CD1c-positive myeloid dendritic cell (primary cell): ENCODE data around the gene REPS2.
"Not testable (repeated sequence)": the region's sequence is repeated elsewhere in the genome, so short reads cannot be mapped to it uniquely, and the experiment has no call there.

Experiments
- DNase-seq: peaks from one replicate; pipeline ENCODE4 v3.0.0-alpha.2; 2016; ENCODE audit errors: extremely low spot score

REPS2 gene

DNA sequence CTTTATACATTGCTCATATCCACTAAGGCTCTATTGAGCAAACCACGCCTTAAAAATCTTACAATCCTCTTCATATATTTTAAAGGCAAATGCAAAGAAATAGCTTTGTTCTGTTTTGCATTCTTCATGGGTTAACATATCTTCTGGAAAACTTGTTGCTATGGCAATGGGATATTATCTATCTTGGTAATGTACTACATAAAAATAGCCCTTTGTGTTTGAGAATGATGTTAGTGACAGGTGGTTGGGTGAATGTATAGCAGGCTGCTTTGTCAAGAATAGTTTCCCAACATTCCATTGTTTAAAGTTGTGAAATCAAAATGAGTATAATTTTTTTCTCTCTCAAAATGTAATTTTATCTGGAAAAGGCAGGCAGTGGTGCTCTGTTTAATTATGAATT is 16.8 kb downstream of the REPS2 start:
- DNase-seq = no peak

DNA sequence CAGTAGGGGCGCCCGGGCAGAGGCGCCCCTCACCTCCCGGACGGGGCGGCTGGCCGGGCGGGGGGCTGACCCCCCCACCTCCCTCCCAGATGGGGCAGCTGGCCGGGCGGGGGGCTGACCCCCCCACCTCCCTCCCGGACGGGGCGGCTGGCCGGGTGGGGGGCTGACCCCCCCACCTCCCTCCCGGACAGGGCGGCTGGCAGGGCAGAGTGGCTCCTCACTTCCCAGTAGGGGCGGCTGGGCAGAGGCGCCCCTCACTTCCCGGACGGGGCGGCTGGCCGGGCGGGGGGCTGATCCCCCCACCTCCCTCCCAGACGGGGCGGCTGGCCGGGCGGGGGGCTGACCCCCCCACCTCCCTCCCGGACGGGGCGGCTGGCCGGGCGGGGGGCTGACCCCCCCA is 18.5 kb downstream of the REPS2 start:
- DNase-seq = not testable (repeated sequence)

DNA sequence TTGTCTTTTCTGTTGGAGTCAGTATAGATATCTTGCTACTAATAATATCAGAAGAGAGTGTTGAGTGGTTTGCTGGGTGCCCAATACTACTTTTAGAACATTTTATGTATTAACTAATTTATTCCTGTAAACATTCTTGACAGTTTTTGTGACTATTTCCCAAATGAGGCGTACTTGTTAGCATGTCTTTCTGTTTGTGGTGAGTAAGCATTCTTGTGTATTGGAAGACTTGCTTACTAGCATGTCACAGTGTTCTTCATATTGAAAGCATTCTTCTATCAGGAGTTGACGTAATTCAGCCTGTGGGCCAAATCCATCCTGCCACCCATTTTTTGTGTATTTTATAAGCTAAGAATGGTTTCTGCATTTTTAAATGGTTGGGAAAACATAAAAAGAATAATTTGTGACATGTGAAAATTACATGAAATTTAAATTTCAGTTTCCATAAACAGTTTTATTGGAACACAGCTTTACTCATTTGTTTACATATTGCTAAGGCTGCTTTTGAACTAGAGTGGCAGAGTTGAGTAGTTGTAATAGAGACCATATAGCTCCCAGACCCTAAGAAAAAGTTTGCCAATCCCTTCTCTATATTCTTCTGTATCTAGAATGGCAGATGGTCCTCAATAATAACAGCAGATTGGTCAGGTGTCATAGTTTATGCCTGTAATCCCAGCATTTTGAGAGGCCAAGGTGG is 20.4 kb downstream of the REPS2 start:
- DNase-seq = no peak

DNA sequence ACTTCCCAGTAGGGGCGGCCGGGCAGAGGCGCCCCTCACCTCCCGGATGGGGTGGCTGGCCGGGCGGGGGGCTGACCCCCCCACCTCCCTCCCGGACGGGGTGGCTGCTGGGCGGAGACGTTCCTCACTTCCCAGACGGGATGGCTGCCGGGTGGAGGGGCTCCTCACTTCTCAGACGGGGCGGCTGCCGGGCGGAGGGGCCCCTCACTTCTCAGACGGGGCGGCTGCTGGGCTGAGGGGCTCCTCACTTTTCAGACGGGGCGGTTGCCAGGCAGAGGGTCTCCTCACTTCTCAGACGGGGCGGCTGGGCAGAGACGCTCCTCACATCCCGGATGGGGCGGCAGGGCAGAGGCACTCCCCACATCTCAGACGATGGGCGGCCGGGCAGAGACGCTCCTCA is 22.3 kb downstream of the REPS2 start:
- not testable (repeated sequence) for DNase-seq

GRCh38 chrX:16970977-16971376 is 24.5 kb downstream of the REPS2 start:
- peak; percentile 41 for DNase-seq

DNA sequence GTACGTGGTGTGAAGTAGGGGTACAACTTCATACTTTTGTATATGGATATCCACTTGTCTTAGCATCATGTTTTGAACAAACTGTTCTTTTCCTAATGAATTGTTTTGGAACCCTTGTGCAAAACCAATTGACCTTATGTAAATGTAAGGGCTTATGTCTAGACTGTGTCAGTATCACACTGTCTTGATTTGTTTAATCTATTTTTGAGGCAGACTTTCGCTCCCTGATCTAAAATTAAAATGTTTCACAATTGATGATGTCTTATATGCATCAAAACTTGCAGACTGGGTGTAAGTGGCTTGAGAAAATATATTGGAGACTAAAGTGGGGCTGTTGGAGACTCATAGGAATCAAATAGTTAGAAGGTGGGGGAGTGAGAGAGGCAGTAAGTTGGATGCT is 25.2 kb downstream of the REPS2 start:
- no peak for DNase-seq

DNA sequence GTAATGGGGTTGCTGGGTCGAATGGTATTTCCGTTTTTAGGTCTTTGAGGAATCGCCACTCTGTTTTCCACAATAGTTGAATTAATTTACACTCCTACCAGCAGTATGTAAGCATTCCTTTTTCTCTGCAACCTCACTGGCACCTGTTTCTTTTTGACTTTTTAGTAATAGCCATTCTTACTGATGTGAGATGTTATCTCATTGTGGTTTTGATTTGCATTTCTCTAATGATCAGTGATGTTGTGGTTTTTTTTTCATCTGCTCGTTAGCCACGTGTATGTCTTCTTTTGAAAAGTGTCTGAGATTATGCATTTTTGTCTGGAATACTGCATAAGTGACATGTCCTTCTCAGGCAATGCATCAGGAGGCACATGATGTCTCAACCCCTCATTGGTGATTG is 28.8 kb downstream of the REPS2 start:
- DNase-seq = no peak

DNA sequence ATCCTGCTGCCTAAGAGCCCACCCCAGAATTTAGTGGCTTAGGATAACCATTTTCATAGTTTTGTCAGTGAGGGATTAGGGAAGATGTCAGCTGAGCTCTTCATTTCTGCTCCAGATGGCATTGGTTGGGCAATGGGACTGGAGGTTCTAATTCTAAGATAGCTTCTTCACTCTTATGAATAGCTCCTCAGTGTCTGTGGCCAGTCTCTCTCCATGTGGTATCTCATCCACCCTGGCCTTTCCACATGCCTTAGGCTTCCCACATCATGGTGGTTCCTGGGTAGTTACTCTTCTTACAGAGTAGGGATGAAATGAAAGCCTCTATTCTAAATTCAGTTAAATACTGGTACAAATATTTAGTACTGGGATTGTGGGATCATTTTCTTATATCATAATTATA is 31.3 kb downstream of the REPS2 start:
- no peak for DNase-seq

- no peak for DNase-seq
These were observed 31.9 kb downstream of the REPS2 start for GRCh38 chrX:16978193-16978984.

- no peak for DNase-seq
These were observed 32.8 kb downstream of the REPS2 start for GRCh38 chrX:16979226-16979625.

- DNase-seq = no peak
These were observed 34.8 kb downstream of the REPS2 start for GRCh38 chrX:16981209-16981608.

- no peak for DNase-seq
These were observed 35.5 kb downstream of the REPS2 start for GRCh38 chrX:16981980-16982379.

- DNase-seq = no peak
These were observed 36.6 kb downstream of the REPS2 start for GRCh38 chrX:16983051-16983450.

DNA sequence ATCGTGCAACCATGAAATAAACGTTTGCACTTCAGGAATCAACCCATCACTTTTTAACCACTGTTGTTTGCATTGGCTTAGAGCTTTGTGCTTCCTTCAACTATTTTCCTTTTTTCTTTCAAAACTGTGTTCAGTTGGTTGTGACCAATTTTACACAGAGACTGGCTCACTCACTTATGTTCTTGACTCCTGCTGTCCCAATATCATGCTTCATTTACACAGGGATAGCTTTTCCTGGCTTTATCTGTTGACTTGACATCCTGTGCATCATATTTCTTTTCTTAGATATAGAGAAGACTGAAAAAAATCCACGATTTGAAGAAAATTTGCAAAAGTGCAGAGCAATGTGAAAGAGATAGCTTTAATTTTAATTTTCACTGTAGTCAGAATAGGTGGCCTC is 38.8 kb downstream of the REPS2 start:
- no peak for DNase-seq

DNA sequence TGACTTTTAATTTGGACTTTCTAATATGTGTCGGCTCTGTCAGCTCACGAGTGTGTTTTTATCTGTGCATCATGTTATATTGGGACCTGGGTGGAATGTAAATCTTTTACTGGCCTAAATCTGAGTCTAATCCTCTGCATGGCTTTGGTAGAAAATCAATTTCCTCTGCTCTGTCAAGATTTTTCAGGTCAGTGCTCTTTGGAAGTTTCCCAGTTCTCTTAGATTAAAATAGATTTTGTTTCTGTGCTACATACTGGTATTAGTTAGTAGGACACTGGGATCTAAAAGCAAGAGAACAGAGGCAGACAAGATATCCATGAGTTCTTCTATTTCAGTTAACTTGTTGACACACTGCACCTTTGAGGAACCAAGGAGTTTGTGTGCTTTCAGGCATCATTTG is 39.7 kb downstream of the REPS2 start:
- DNase-seq = no peak

- no peak for DNase-seq
These were observed 43.3 kb downstream of the REPS2 start for GRCh38 chrX:16989750-16990149.

- DNase-seq = no peak
These were observed 44.4 kb downstream of the REPS2 start for GRCh38 chrX:16990839-16991238.

GRCh38 chrX:16992445-16992844 is 46.0 kb downstream of the REPS2 start:
- no peak for DNase-seq

- DNase-seq = no peak
These were observed 46.5 kb downstream of the REPS2 start for GRCh38 chrX:16992951-16993350.

DNA sequence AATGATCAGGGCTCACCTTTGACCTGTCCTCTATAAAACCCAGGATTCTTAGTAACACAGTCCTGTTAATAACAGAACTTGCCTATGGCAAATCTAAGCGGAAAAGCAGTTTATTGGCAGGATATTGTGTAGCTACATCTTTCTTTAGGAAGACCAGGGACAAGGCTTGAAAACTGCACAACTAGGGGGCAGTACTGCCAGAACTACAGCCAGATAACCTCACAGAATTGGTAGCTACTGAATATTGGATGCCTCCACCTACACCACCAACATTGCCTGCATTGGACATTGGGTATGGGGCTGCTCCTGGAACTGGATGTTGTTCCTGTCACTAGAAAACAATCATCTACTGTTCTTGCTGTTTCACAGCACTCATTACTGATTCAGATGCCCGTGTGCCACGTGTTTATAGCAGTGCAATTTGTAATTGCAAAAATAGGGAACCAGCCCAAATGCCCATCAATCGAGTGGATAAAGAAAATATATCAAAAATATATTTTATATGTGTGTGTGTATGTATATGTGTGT is 47.4 kb downstream of the REPS2 start:
- no peak for DNase-seq

DNA sequence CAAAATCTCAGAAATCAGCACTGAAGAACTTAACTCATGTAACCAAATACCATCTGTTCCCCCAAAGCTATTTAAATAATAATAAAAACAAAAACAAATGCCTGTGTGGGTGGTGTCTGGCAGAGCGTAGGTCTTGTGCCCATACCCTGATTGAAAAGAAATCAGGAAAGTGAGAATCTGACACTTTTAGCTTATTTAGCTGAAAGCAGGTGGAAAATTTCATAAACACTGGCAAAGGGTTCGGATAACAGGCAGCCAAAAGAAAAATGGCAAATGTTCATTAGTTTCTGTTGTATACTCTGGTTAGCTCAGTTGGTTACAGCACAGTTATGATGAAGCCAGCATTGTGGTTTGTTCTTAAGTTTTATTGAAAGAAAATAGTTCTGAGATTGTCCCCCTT is 48.3 kb downstream of the REPS2 start:
- DNase-seq = no peak

DNA sequence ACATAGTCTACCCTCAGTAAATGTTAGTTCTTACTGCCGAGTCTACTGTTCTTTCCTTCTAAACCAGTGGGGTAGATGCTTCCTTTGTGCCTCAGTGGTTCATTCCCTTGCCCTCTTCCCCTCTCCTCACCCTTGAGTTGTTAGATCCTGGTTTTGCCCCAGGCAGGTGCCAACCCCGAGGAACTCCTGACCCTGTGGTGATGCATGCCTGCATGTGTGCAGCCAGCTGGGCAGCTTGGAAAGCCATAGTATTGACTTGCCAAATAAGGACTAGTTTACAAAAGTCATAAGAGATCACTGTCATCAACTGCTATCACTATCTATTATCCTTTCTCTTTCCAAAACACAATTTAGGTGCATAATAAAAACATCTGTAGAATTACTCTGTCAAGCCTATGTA is 50.9 kb downstream of the REPS2 start:
- DNase-seq = no peak

DNA sequence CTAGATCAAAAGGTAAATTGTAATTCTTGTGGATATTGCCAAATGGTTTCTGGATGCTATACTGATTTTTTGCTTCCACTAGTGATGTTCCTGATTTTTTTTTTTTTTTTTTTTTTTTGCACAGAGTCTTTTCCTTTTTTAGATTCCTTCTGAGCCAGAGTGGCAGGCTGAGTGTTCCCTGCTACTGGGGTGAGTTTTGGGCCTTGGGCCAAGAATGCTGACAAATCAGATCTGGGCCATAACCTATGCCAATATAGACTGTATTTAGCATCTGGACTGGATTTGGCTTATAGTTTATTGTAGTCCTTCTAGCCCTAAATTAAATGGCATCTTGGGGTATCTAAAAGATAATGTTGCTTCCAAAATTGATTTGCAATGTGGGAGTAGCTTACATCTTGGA is 52.8 kb downstream of the REPS2 start:
- DNase-seq = no peak
